ENCODE data around the gene SLC66A1. TPM values are rescaled to one million over a fixed set of nuclear protein-coding genes. Genes with fewer than 3 reads are reported as not detected.

The SLC66A1 gene
- total and polyA plus RNA-seq, 5 donors from 2014 or later: 3.2 to 8.7 (median 5.2) TPM

DNA sequence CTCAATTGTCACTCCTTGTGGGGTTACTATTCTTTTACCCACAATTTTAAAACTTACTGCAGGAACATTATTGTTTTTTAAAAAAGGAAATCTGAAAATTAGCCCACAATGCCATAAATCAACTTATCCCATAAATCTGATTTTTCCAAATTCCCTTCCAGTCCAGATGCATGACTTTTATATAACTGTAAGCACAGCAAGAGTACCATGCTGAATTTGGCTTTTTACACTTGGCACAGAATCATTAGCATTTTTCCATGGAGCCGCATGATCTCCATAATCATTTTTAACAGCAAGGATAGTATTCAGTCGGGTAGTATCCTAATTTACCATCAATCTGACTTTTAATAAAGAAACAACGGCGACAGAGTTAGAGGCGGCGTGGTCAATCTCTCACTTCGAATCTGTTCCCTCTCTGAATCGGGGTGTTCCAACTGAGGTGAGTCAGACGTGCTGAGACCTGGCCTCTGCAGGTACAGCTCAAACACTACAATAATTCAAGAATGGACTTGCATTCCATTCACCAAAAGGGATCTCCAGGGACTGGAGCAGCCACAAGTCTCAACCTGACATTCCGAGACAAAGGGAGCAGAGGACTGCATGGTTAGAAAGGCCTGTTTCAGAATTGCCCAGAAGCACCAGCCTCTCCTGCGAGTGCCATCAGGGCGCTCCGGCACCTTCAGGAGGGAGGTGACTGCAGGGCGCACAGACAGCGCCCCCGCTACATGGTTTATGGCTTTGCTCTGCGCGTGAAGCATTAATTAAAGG, 48.9 kb downstream of the SLC66A1 start:
- no peaks in the 10 kb centered on the region for H3K9me3 ChIP-seq (ENCODE audit: control insufficient read depth in 2 of 2, low read length in 2 of 2)
- DNase-seq (no peak), ATAC-seq (ENCODE audit: low read depth in 2 of 2) (no peak)
- Mint-ChIP-seq H3K9me3 (no peaks in the 10 kb centered on the region), H3K27me3 (no peaks in the 10 kb centered on the region), H3K4me3 (no peak overlapping the region), H3K27ac (peak overlapping the region in 2 of 3 donors; percentile 27 to 61), H3K4me1 (peaks cover 6 to 38% (median 26%) of the 10 kb centered on the region in 4 donors), H3K36me3 (peaks cover 18% of the 10 kb centered on the region)
- peaks cover 7% of the 10 kb centered on the region for H3K4me1 ChIP-seq (ENCODE audit: control insufficient read depth, insufficient read depth, low read length, poor library complexity, severe bottlenecking)
- no peak overlapping the region for H3K27ac ChIP-seq (ENCODE audit: insufficient read depth, low read length, poor library complexity, severe bottlenecking)
- peaks cover 37% of the 10 kb centered on the region for H3K36me3 ChIP-seq (ENCODE audit: control insufficient read depth, insufficient read depth, low read length)
- H3K27me3 ChIP-seq (ENCODE audit: control insufficient read depth, insufficient read depth, low read length): no peaks in the 10 kb centered on the region
- H3K4me3 ChIP-seq (ENCODE audit: low read depth, low read length): no peak overlapping the region

DNA sequence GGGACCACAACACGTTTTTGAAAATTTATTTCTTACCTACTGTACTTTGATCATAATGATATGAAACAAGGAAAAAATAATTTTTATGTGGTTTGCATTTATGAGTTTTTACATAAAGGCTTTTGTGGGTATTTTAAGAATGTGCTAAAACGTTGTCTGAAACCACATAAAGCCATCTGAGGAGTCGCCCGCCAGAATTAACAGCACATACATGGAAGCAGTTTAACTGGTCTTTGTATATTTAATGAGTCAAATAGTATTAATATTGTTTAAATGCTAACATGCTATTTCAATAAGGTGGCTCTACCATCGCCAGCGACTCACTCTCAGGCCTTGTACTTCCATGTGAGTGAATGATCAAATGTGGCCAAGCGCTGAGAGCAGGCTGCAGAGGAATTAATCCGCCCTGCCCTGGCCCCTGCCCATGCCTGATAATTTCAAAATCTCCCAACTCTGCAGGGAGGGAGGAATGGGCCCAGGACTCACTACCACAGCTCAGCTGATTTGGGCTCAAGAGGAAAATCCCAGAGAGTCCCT, 49.6 kb downstream of the SLC66A1 start:
- Mint-ChIP-seq H3K9me3 (no peaks in the 10 kb centered on the region), H3K36me3 (peaks cover 18% of the 10 kb centered on the region), H3K27me3 (no peaks in the 10 kb centered on the region), H3K27ac (peak overlapping the region in 1 of 3 donors; percentile 61), H3K4me1 (peaks cover 6 to 38% (median 30%) of the 10 kb centered on the region in 4 donors), H3K4me3 (no peak overlapping the region)
- Histone ChIP-seq H3K4me1 (ENCODE audit: control insufficient read depth, insufficient read depth, low read length, poor library complexity, severe bottlenecking) (peaks cover 7% of the 10 kb centered on the region), H3K36me3 (ENCODE audit: control insufficient read depth, insufficient read depth, low read length) (peaks cover 30% of the 10 kb centered on the region), H3K27ac (ENCODE audit: insufficient read depth, low read length, poor library complexity, severe bottlenecking) (no peak overlapping the region), H3K27me3 (ENCODE audit: control insufficient read depth, insufficient read depth, low read length) (no peaks in the 10 kb centered on the region), H3K9me3 (ENCODE audit: control insufficient read depth in 2 of 2, low read length in 2 of 2) (no peaks in the 10 kb centered on the region), H3K4me3 (ENCODE audit: low read depth, low read length) (no peak overlapping the region)
- ATAC-seq (ENCODE audit: low read depth in 2 of 2) (no peak), DNase-seq (no peak)

DNA sequence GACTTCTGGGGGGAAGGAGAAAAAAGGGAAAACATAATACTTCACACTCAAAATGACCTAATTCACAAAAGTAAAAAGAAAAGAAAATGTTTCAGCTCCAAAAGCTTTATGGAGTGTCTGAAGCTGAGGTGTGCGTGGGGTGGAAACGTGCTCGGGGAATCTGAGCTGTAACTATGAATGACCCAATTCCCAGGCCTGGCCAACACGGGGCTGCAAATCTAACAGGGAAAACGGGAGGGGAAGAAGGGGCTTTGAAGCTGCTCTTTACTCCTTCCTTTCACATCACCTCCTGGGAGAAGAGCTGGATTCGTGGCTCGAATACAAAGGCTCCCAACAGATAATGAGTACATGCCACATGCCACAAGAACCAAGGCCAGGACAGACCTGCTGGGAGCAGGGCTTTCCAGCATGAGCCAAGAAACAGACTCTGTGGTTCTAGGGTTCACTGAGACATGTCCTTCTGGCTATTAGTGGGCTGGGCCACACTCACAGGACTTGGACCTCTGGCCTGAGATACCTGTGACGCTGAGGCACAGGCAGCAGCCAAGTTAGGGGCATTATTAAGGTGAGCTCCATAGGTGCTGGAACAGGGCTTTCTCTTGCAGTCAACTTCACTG, 51.5 kb downstream of the SLC66A1 start:
- H3K27me3 ChIP-seq (ENCODE audit: control insufficient read depth, insufficient read depth, low read length): no peaks in the 10 kb centered on the region
- Mint-ChIP-seq H3K4me1 (peaks cover 6 to 46% (median 31%) of the 10 kb centered on the region in 4 donors), H3K36me3 (peaks cover 10% of the 10 kb centered on the region), H3K27ac (peak overlapping the region in 2 of 3 donors; percentile 11 to 19), H3K4me3 (no peak overlapping the region), H3K9me3 (no peaks in the 10 kb centered on the region), H3K27me3 (no peaks in the 10 kb centered on the region)
- peaks cover 7% of the 10 kb centered on the region for H3K4me1 ChIP-seq (ENCODE audit: control insufficient read depth, insufficient read depth, low read length, poor library complexity, severe bottlenecking)
- no peaks in the 10 kb centered on the region for H3K9me3 ChIP-seq (ENCODE audit: control insufficient read depth in 2 of 2, low read length in 2 of 2)
- DNase-seq: no peak
- H3K27ac ChIP-seq (ENCODE audit: insufficient read depth, low read length, poor library complexity, severe bottlenecking): no peak overlapping the region
- ATAC-seq (ENCODE audit: low read depth in 2 of 2): no peak
- H3K4me3 ChIP-seq (ENCODE audit: low read depth, low read length): no peak overlapping the region
- H3K36me3 ChIP-seq (ENCODE audit: control insufficient read depth, insufficient read depth, low read length): peaks cover 22% of the 10 kb centered on the region

DNA sequence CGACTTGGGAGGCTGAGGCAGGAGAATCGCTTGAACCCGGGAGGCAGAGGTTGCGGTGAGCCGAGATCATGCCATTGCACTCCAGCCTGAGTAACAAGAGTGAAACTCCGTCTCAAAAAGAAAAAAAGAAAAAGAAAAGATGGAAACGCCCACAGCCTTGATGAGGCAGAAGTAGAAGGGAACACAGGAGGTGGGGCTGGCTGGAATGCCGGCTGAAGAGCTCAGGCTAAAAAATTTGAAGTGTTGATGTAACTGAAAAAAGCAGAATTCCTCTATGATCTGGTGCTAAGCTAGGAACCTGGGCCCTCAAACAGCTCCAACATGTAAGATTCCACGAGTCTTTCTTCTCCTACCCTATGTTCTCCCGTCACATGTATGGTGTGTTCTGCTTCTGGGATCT, 53.6 kb downstream of the SLC66A1 start:
- Histone ChIP-seq H3K9me3 (ENCODE audit: control insufficient read depth in 2 of 2, low read length in 2 of 2) (no peaks in the 10 kb centered on the region), H3K4me3 (ENCODE audit: low read depth, low read length) (no peak overlapping the region), H3K4me1 (ENCODE audit: control insufficient read depth, insufficient read depth, low read length, poor library complexity, severe bottlenecking) (peaks cover 3% of the 10 kb centered on the region), H3K27ac (ENCODE audit: insufficient read depth, low read length, poor library complexity, severe bottlenecking) (no peak overlapping the region), H3K27me3 (ENCODE audit: control insufficient read depth, insufficient read depth, low read length) (no peaks in the 10 kb centered on the region), H3K36me3 (ENCODE audit: control insufficient read depth, insufficient read depth, low read length) (peaks cover 11% of the 10 kb centered on the region)
- H3K9me3 Mint-ChIP-seq: no peaks in the 10 kb centered on the region
- H3K4me1 Mint-ChIP-seq: peaks cover 5 to 45% (median 26%) of the 10 kb centered on the region in 4 donors
- H3K4me3 Mint-ChIP-seq: no peak overlapping the region
- H3K27me3 Mint-ChIP-seq: no peaks in the 10 kb centered on the region
- ATAC-seq (ENCODE audit: low read depth in 2 of 2) (no peak), DNase-seq (no peak)
- peak overlapping the region in 1 of 3 donors; percentile 46 for H3K27ac Mint-ChIP-seq
- peaks cover 10% of the 10 kb centered on the region for H3K36me3 Mint-ChIP-seq

DNA sequence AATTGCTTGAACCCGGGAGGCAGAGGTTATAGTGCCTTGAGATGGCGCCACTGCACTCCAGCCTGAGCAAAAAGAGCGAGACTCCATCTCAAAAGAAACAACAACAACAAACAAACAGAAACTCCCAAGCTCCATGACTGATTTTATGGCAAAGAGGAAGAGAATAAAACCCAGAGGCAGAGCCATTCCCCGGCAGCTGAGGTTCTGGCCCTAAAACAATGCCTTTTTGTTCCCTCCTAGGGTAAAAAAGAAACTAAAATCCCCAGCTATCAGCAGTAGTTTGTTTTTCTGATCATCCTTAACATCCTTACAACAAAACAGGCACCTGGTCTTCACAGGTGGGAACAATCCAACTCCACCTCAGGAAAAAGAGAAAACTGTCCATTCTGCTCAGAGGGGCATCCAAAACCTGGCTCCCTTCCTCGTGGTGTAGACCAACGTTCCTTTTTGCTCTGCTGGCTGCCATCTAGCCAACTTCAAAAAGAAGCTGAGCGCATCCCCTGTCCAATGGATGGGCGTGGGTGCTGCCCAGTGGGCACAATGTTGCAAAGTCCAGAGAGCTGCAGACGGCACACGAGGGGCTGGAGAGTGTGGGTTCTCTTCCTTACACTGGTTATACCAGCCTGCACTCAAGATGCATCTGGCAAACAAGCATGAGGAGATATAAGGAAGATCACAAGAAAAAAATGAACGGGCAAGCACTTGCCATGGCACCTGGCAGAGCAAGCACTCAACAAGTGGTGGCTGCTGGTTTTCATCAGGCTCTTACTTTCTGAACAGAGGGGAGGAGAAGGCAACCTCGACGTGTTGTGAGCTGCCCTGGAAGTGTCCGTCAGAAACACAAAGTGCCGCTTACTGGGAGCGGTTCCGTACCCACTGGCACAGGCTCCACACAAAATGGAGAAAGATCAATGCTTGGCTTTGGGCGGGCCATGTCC, 54.7 kb downstream of the SLC66A1 start:
- peaks cover 10% of the 10 kb centered on the region for H3K36me3 Mint-ChIP-seq
- H3K27ac ChIP-seq (ENCODE audit: insufficient read depth, low read length, poor library complexity, severe bottlenecking): no peak overlapping the region
- no peaks in the 10 kb centered on the region for H3K27me3 ChIP-seq (ENCODE audit: control insufficient read depth, insufficient read depth, low read length)
- peak overlapping the region; percentile 3 to 79 (median 62) for H3K27ac Mint-ChIP-seq
- H3K4me3 Mint-ChIP-seq: no peak overlapping the region
- peaks cover 0 to 40% (median 20%) of the 10 kb centered on the region in 4 donors for H3K4me1 Mint-ChIP-seq
- H3K27me3 Mint-ChIP-seq: no peaks in the 10 kb centered on the region
- no peaks in the 10 kb centered on the region for H3K9me3 Mint-ChIP-seq
- no peaks in the 10 kb centered on the region for H3K4me1 ChIP-seq (ENCODE audit: control insufficient read depth, insufficient read depth, low read length, poor library complexity, severe bottlenecking)
- H3K9me3 ChIP-seq (ENCODE audit: control insufficient read depth in 2 of 2, low read length in 2 of 2): no peaks in the 10 kb centered on the region
- peaks cover 20% of the 10 kb centered on the region for H3K36me3 ChIP-seq (ENCODE audit: control insufficient read depth, insufficient read depth, low read length)
- ATAC-seq (ENCODE audit: low read depth in 2 of 2) (no peak), DNase-seq (no peak)
- no peak overlapping the region for H3K4me3 ChIP-seq (ENCODE audit: low read depth, low read length)

DNA sequence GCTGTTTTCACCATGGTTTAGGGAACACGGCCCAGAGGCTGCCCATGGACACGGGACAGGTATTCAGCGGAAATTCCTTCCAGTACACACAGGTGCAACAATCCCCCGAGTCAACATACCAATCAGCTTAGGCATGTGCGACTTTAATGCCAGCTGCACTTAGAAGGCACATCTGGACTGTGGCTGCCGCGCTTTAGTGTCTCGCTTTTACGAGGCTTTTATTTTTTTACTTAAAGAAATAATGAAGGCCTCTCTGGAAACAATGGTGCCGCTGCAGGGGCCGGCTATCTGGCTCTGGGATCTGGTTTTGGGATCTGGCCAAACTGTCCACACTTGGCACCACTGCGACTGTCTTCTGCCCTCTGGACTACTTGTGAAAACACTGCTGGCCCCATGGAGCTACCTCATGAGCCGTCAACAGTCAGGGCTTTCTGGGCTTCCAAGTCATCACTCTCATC, 55.5 kb downstream of the SLC66A1 start:
- H3K27me3 ChIP-seq (ENCODE audit: control insufficient read depth, insufficient read depth, low read length): no peaks in the 10 kb centered on the region
- H3K27me3 Mint-ChIP-seq: no peaks in the 10 kb centered on the region
- H3K36me3 ChIP-seq (ENCODE audit: control insufficient read depth, insufficient read depth, low read length): peaks cover 25% of the 10 kb centered on the region
- no peaks in the 10 kb centered on the region for H3K9me3 ChIP-seq (ENCODE audit: control insufficient read depth in 2 of 2, low read length in 2 of 2)
- ATAC-seq (ENCODE audit: low read depth in 2 of 2) (no peak), DNase-seq (no peak)
- no peak overlapping the region for H3K4me3 ChIP-seq (ENCODE audit: low read depth, low read length)
- H3K27ac Mint-ChIP-seq: no peak overlapping the region
- H3K4me1 ChIP-seq (ENCODE audit: control insufficient read depth, insufficient read depth, low read length, poor library complexity, severe bottlenecking): no peaks in the 10 kb centered on the region
- no peak overlapping the region for H3K27ac ChIP-seq (ENCODE audit: insufficient read depth, low read length, poor library complexity, severe bottlenecking)
- H3K4me1 Mint-ChIP-seq: peaks cover 0 to 41% (median 20%) of the 10 kb centered on the region in 4 donors
- H3K36me3 Mint-ChIP-seq: peaks cover 15% of the 10 kb centered on the region
- no peaks in the 10 kb centered on the region for H3K9me3 Mint-ChIP-seq
- no peak overlapping the region for H3K4me3 Mint-ChIP-seq

DNA sequence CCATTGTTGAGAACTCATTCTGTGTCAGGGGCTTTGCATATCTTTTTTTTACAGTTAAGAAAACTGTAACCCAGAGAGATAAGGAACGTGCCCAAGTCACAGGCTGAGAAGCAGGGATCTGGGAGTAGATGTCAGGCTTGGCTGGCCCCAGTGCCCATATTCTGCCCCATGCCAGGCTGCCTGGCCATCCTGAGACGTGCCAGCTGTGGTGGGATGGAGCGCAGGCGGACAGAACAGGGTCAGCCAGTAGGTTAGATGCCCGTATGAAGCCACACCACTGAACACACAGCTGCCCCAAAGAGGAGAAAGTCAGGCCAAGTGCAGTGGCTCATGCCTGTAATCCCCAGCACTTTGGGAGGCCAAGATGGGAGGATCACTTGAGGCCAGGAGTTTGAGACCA, 55.9 kb downstream of the SLC66A1 start:
- Histone ChIP-seq H3K36me3 (ENCODE audit: control insufficient read depth, insufficient read depth, low read length) (peaks cover 24% of the 10 kb centered on the region), H3K27me3 (ENCODE audit: control insufficient read depth, insufficient read depth, low read length) (no peaks in the 10 kb centered on the region), H3K9me3 (ENCODE audit: control insufficient read depth in 2 of 2, low read length in 2 of 2) (no peaks in the 10 kb centered on the region), H3K4me1 (ENCODE audit: control insufficient read depth, insufficient read depth, low read length, poor library complexity, severe bottlenecking) (no peaks in the 10 kb centered on the region), H3K27ac (ENCODE audit: insufficient read depth, low read length, poor library complexity, severe bottlenecking) (no peak overlapping the region), H3K4me3 (ENCODE audit: low read depth, low read length) (no peak overlapping the region)
- Mint-ChIP-seq H3K9me3 (no peaks in the 10 kb centered on the region), H3K27ac (no peak overlapping the region), H3K36me3 (peaks cover 15% of the 10 kb centered on the region), H3K4me1 (peaks cover 0 to 41% (median 19%) of the 10 kb centered on the region in 4 donors), H3K4me3 (no peak overlapping the region), H3K27me3 (no peaks in the 10 kb centered on the region)
- ATAC-seq (ENCODE audit: low read depth in 2 of 2): no peak
- DNase-seq: no peak
